Measurements from ENCODE around the gene MDM2. TPM values are rescaled to one million over a fixed set of nuclear protein-coding genes. Genes with fewer than 3 reads are reported as not detected.
"Not testable (repeated sequence)": the region's sequence is repeated elsewhere in the genome, so short reads cannot be mapped to it uniquely, and the experiment has no call there.

The MDM2 gene
- total RNA-seq, 3 donors from 2014 or later, result 74.7 to 92.1 (median 91.3) TPM

DNA sequence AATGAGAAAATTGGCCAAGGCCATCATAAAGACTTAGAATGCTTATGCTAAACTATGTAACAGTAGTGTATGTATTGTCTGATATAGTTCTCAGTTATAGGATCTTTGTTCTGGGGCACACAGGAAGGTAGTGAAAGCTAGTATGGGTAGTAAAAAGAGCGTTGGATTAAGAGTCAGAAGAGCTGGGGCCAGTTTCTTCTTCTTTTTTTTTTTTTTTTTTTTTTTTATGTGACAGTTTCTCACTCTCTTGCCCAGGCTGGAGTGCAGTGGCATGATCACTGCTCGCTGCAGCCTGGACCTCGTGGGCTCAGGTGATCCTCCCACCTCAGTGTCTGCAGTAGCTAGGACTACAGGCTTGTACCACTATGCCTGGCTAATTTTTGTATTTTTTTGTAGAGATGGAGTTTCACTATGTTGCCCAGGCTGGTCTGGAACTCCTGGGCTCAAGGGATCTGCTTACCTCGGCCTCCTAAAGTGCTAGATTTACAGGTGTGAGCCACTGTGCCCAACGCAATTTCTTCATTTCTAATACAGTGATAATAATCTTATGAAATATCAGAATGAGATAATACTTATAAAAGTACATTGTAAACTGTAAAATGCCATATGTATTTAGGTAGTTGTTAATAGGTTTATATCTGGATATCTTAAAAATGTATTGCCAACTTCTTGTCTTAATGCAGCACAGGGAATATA, 7.4 kb downstream of the MDM2 start:
- Histone ChIP-seq H3K4me1 (ENCODE audit: low read depth) (peaks cover 20% of the 10 kb centered on the region), H3K9me3 (no peaks in the 10 kb centered on the region), H3K4me3 (no peak overlapping the region), H3K36me3 (ENCODE audit: low read depth) (no peaks in the 10 kb centered on the region)
- intact Hi-C loops (cut with DNase I, micrococcal nuclease), result no loop called here
- DNase-seq, result no peak
- TF ChIP-seq, protein P1, sequence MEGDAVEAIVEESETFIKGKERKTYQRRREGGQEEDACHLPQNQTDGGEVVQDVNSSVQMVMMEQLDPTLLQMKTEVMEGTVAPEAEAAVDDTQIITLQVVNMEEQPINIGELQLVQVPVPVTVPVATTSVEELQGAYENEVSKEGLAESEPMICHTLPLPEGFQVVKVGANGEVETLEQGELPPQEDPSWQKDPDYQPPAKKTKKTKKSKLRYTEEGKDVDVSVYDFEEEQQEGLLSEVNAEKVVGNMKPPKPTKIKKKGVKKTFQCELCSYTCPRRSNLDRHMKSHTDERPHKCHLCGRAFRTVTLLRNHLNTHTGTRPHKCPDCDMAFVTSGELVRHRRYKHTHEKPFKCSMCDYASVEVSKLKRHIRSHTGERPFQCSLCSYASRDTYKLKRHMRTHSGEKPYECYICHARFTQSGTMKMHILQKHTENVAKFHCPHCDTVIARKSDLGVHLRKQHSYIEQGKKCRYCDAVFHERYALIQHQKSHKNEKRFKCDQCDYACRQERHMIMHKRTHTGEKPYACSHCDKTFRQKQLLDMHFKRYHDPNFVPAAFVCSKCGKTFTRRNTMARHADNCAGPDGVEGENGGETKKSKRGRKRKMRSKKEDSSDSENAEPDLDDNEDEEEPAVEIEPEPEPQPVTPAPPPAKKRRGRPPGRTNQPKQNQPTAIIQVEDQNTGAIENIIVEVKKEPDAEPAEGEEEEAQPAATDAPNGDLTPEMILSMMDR (IDR thresholded peaks at IDR 0.05), result no peak
- no peak for ATAC-seq

DNA sequence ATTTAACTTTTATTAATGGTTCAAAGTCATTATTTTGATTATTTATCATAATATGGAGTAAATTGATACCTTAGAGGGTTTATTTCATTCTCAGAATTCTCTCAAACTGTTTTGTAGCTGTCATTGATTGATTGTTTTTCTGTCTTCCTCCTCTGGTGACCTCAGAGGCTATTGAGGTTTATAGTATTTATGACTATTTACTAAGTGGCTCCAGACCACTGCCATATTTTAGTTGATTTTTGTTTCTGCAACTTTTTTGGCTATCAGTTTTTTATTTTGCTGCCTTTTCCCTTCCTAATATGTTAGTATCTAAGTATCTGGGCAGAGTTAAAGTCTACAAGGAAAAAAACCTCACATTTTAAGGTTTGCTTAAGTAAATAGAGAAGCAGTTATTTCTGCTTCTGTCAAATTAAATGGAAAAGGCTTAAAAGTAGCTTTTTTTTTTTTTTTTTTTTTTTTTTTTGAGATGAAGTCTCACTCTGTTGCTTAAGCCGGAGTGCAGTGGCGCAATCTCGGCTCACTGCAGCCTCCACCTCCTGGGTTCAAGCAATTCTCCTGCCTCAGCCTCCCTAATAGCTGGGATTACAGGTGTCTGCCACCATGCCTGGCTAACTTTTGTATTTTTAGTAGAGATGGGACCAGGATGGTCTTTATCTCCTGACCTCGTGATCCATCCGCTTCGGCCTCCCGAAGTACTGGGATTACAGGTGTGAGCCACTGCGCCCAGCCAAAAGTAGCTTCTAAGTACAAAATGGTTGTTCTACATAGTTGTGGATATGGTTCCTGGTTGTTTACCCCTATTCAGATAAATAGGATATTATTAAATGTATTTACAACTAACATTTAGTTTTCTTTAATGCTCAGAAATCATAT, 8.2 kb downstream of the MDM2 start:
- Histone ChIP-seq H3K4me3 (no peak overlapping the region), H3K36me3 (ENCODE audit: low read depth) (no peaks in the 10 kb centered on the region), H3K9me3 (no peaks in the 10 kb centered on the region), H3K4me1 (ENCODE audit: low read depth) (peaks cover 16% of the 10 kb centered on the region)
- ATAC-seq, result no peak
- intact Hi-C loops (cut with DNase I, micrococcal nuclease), result no loop called here
- TF ChIP-seq, protein P1 (IDR thresholded peaks at IDR 0.05), result no peak
- no peak for DNase-seq

DNA sequence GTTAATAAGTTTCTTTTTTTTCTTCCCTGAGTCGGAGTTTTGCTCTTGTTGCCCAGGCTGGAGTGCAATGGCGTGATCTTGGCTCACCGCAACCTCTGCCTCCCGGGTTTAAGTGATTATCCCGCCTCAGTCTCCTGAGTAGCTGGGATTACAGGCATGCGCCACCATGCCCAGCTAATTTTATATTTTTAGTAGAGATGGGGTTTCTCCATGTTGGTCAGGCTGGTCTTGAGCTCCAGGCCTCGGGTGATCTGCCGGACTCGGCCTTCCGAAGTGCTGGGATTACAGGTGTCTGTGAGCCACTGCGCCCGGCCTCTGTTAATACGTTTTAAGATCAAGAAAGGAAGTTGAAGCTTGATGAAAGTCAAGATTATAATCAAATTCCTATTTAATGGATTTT, 11.5 kb downstream of the MDM2 start:
- DNase-seq; H3K36me3 ChIP-seq (ENCODE audit: low read depth); H3K4me3 ChIP-seq; H3K9me3 ChIP-seq; intact Hi-C loops (cut with DNase I, micrococcal nuclease); ATAC-seq; H3K4me1 ChIP-seq (ENCODE audit: low read depth): not testable (repeated sequence)

DNA sequence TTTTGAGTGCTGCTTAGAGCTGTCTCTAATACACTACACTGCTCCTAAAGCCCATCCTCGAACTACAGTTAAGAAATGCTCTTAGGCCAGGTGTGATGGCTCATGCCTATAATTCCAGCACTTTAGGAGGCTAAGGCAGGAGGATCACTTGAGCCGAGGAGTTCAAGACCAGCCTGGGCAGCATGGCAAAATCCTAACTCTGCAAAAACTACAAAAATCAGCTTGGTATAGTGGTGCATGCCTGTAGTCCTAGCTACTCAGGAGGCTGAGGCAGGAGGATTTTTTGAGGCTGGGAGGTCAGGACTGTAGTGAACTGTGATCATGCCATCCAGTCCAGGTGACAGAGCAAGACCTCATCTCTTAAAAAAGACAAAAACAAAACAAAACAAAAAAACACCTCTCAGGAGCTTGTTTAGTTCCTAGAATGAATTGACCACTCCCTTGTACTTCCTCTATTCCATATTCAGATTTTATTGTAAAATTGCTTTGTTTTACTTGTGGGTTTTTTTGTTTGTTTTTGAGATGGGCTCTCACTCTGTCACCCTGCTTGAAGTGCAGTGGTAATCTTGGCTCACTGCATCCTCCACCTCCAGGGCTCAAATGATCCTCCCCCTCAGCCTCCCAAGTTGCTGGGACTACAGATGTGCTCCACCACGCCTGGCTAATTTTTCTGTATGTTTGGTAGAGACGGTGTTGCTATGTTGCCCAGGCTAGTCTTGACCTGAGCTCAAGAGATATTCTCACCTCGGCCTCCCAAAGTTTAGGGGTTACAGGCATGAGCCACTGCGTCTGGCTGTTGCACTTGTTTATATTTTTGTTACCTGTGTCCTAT, 13.6 kb downstream of the MDM2 start:
- no peaks in the 10 kb centered on the region for H3K4me1 ChIP-seq (ENCODE audit: low read depth)
- intact Hi-C loops (cut with DNase I, micrococcal nuclease), result no loop called here
- no peak overlapping the region for H3K4me3 ChIP-seq
- peak; percentile 10 for ATAC-seq
- TF ChIP-seq, protein P1 (IDR thresholded peaks at IDR 0.05), result no peak
- H3K9me3 ChIP-seq, result no peaks in the 10 kb centered on the region
- DNase-seq, result no peak
- no peaks in the 10 kb centered on the region for H3K36me3 ChIP-seq (ENCODE audit: low read depth)

DNA sequence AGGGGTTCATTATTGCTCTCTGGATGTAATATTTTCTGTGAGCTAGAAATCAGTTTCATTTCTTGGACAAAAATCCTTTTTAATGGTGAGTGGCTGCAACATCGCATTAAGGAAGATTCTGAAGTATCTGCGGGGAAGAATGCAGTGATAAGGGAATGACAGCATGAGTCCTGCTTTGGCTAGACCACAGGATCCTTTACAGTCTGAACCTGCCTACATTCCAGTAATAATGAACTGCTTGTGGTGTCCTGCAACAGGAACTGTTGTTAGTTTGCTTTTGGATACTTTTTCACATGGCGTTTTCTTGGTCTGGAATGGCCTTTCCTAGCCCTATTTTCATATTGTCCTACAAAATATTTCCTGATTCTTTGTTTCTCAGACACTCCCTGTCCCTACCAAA, 15.7 kb downstream of the MDM2 start:
- Histone ChIP-seq H3K36me3 (ENCODE audit: low read depth) (no peaks in the 10 kb centered on the region), H3K4me3 (no peak overlapping the region), H3K4me1 (ENCODE audit: low read depth) (no peaks in the 10 kb centered on the region), H3K9me3 (no peaks in the 10 kb centered on the region)
- intact Hi-C loops (cut with DNase I, micrococcal nuclease), result no loop called here
- TF ChIP-seq, protein P1 (IDR thresholded peaks at IDR 0.05), result no peak
- DNase-seq, result no peak
- ATAC-seq, result no peak
